Esophagus muscularis mucosa (tissue), 4 donors: Measurements from ENCODE around the gene GCNT1. TPM values are rescaled to one million over a fixed set of nuclear protein-coding genes. Genes with fewer than 3 reads are reported as not detected.
A peak's percentile ranks its signal among the peaks of the same experiment; 100 is the strongest.

Experiments
- DNase-seq: peaks from one replicate; pipeline ENCODE4 v3.0.0-alpha.2; 2017; ENCODE audit errors: extremely low spot score
- H3K27ac ChIP-seq, 4 donors: fragments of 200-600 bp; sonication (generic); replicated peaks in 1 of 4; 1 replicate in 3 of 4; 2 replicates in 1 of 4; pipeline ENCODE4 v1.5.1; 2016 to 2019; ENCODE audit warnings: mild to moderate bottlenecking in 1 of 4
- H3K27me3 ChIP-seq, 4 donors: fragments of 200-600 bp; sonication (generic); one replicate each; pipeline versions ENCODE4 v1.5.1 to v1.6.0; 2016 to 2019
- H3K36me3 ChIP-seq, 4 donors: fragments of 200-600 bp; sonication (generic); one replicate each; pipeline ENCODE4 v1.5.1; 2016 to 2019
- H3K4me1 ChIP-seq, 4 donors: fragments of 200-600 bp; sonication (generic); one replicate each; pipeline ENCODE4 v1.5.1; 2016 to 2019
- H3K4me3 ChIP-seq, 4 donors: fragments of 200-600 bp; sonication (generic); 1 replicate in 2 of 4; 2 replicates in 2 of 4; pipeline ENCODE4 v1.5.1; 2016 to 2019; ENCODE audit warnings: mild to moderate bottlenecking in 4 of 4, moderate library complexity in 1 of 4
- H3K9me3 ChIP-seq, 4 donors: fragments of 200-600 bp; sonication (generic); 1 replicate in 3 of 4; 2 replicates in 1 of 4; pipeline ENCODE4 v1.5.1; 2016 to 2019
- CTCF ChIP-seq, 3 experiments: fragments of 200-600 bp in 2 of 3; fragments of 450-650 bp in 1 of 3; sonication (generic) in 2 of 3; IDR thresholded peaks; one replicate each; pipeline ENCODE4 v1.5.1; 2017 to 2019; ENCODE audit warnings: antibody characterized with exemption in 3 of 3, mild to moderate bottlenecking in 2 of 3, moderate library complexity in 1 of 3
- EP300 ChIP-seq: sonication (generic); formaldehyde crosslinking; IDR thresholded peaks from one replicate; pipeline ENCODE4 v1.6.1; 2017; ENCODE audit warnings: antibody characterized with exemption
- POLR2A ChIP-seq: fragments of 450-650 bp; IDR thresholded peaks from one replicate; pipeline ENCODE4 v1.6.1; 2017; ENCODE audit warnings: antibody characterized with exemption, moderate library complexity, mild to moderate bottlenecking, low read depth
- POLR2AphosphoS5 ChIP-seq, 2 donors: sonication (generic); formaldehyde crosslinking; IDR thresholded peaks; one replicate each; pipeline ENCODE4 v1.6.1; 2017; ENCODE audit warnings: antibody characterized with exemption in 2 of 2
- WGBS: methylation state at CpG from one replicate; pipeline ENCODE4 v1.1.5; 2018; 5-methylcytosine and 5-hydroxymethylcytosine counted together
- intact Hi-C: fragments of 100-400 bp; cut with DNase I; formaldehyde crosslinking; loops from one replicate; pipeline ENCODE4 v1.15.1; 2023
- total RNA-seq, 4 donors: library from RNA; depleted of rRNA; stranded (reverse); fragments of >200 nt; gene quantifications; one replicate each; pipeline versions ENCODE4 v1.1.0 to v1.2.1, GENCODE V29; 2016

GCNT1 gene
- total RNA-seq, 4 donors from 2014 or later = 1.2 to 6.5 (median 3.3) TPM

DNA sequence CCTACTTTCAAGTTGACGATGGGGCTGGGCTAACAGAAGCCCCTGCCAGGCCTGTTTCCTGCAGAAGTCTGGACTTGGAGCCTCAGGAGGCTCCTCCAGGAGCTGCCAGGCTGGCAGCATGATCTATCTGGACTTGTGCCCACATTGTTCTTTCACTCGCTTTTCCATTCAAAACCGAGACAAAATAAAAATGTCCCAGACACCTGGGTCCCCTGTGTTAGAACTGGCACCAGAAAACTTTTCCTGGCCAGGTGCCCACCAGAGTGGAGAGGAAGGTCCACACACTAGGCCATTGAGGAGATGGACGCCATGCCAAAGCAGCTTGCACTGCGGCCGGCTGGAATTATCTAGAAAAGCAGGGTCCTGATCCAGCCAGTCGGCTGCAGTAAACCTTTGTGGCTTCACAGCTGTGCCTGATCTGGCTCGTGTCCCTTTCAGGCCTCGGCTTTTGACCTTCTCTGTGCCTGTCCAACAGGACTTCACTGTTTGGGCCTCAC lies 78.2 kb downstream of the GCNT1 start:
- WGBS = 65% methylated on average over 9 of the region's 9 CpGs
- TF ChIP-seq CTCF (IDR thresholded peaks at IDR 0.05) (no peak), POLR2AphosphoS5 (IDR thresholded peaks at IDR 0.05) (peak in 1 of 2 donors; percentile 4)
- no peaks in the 10 kb centered on the region for H3K9me3 ChIP-seq
- intact Hi-C loops = no loop called here
- no peaks in the 10 kb centered on the region for H3K27me3 ChIP-seq
- H3K4me3 ChIP-seq = no peak overlapping the region
- H3K36me3 ChIP-seq = no peaks in the 10 kb centered on the region
- H3K27ac ChIP-seq = no peak overlapping the region
- no peak for DNase-seq
- peaks cover 0 to 15% (median 4%) of the 10 kb centered on the region in 4 donors for H3K4me1 ChIP-seq

DNA sequence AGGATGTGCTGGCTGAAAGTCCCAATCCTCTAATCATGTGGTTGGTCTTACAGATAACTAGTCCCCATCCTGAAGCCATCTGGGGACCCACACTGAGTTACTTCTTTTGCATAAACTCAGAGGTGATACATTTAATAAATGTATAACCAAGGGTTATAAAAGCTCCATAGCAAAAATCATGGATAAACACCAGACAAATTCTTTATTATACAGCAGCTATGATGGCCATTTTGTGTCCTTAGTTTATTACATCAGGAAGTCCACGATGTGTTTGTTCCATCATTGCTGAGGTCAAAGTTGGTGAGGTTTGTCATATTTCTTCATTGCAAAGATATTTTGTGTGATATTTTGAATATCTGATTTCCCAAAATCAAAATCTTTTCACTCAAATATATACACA lies 80.2 kb downstream of the GCNT1 start:
- Histone ChIP-seq H3K27me3 (no peaks in the 10 kb centered on the region), H3K9me3 (no peaks in the 10 kb centered on the region), H3K27ac (no peak overlapping the region), H3K36me3 (no peaks in the 10 kb centered on the region), H3K4me1 (peaks cover 0 to 7% (median 3%) of the 10 kb centered on the region in 4 donors), H3K4me3 (no peak overlapping the region)
- DNase-seq = no peak
- 93% methylated on average over 1 of the region's 1 CpG for WGBS
- intact Hi-C loops = no loop called here
- TF ChIP-seq POLR2AphosphoS5 (IDR thresholded peaks at IDR 0.05) (no peak), CTCF (IDR thresholded peaks at IDR 0.05) (no peak), POLR2A (no peak), EP300 (no peak)

GRCh38 chr9:76542360-76542759 lies 83.4 kb downstream of the GCNT1 start:
- TF ChIP-seq POLR2A (no peak), EP300 (no peak), CTCF (IDR thresholded peaks at IDR 0.05) (no peak)
- intact Hi-C loops = no loop called here
- WGBS = 68% methylated on average over 5 of the region's 5 CpGs
- Histone ChIP-seq H3K27ac (no peak overlapping the region), H3K36me3 (no peaks in the 10 kb centered on the region), H3K27me3 (no peaks in the 10 kb centered on the region), H3K4me3 (no peak overlapping the region), H3K4me1 (peaks cover 0 to 6% (median 2%) of the 10 kb centered on the region in 4 donors), H3K9me3 (no peaks in the 10 kb centered on the region)
- DNase-seq = no peak

DNA sequence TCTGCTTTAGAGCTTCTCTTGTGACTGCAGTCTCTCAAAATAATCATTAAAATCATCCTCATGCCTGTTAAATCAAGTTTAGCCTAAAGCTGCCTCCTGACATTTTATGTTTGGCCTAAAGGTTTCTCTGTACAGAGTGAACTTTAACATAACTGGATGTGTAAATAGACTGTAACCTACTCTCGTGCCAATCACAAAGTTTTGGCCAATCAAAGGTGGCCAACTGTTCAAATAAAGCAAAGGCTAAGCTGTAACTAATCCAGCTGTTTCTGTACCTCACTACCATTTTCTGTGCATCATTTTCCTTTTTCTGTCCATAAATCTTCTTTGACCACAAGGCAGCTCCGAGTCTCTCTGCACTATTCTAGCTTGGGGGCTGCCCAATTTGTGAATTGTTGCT lies 86.2 kb downstream of the GCNT1 start:
- H3K27me3 ChIP-seq = no peaks in the 10 kb centered on the region
- intact Hi-C loops = no loop called here
- H3K4me1 ChIP-seq = no peaks in the 10 kb centered on the region
- H3K36me3 ChIP-seq = no peaks in the 10 kb centered on the region
- TF ChIP-seq POLR2AphosphoS5 (IDR thresholded peaks at IDR 0.05) = no peak
- no peak for TF ChIP-seq EP300
- no peak for TF ChIP-seq CTCF (IDR thresholded peaks at IDR 0.05)
- no peak for TF ChIP-seq POLR2A
- no peak overlapping the region for H3K4me3 ChIP-seq
- no peak for DNase-seq
- no peak overlapping the region for H3K27ac ChIP-seq
- WGBS = 67% methylated on average over 2 of the region's 2 CpGs
- no peaks in the 10 kb centered on the region for H3K9me3 ChIP-seq

- DNase-seq = no peak
- TF ChIP-seq POLR2AphosphoS5 (IDR thresholded peaks at IDR 0.05) (no peak), CTCF (IDR thresholded peaks at IDR 0.05) (no peak), POLR2A (no peak), EP300 (no peak)
- no peaks in the 10 kb centered on the region for H3K9me3 ChIP-seq
- no peaks in the 10 kb centered on the region for H3K36me3 ChIP-seq
- H3K4me3 ChIP-seq = no peak overlapping the region
- H3K27ac ChIP-seq = no peak overlapping the region
- H3K27me3 ChIP-seq = no peaks in the 10 kb centered on the region
- H3K4me1 ChIP-seq = no peaks in the 10 kb centered on the region
- 100% methylated on average over 1 of the region's 1 CpG for WGBS
- intact Hi-C loops = no loop called here
Measured at GRCh38 chr9:76552181-76552580, 93.2 kb downstream of the GCNT1 start.
